B cell (primary cell): ENCODE data around the gene YPEL4. TPM values are rescaled to one million over a fixed set of nuclear protein-coding genes. Genes with fewer than 3 reads are reported as not detected.

Experiments used
- ATAC-seq: fragments of 200-7000 bp; cut with Tn5 transposase; one replicate; pipeline ENCODE4 v1.10.0; 2021; ENCODE audit warnings: low read depth, mild to moderate bottlenecking, moderate number of reproducible peaks, moderate library complexity
- CTCF ChIA-PET: fragments of 350-600 bp; sonication (Branson Sonifier 250); formaldehyde crosslinking; loops from one replicate; lab custom pipeline; 2021; ENCODE audit warnings: antibody characterized with exemption, inconsistent platforms; lab: Charles Lee
- POLR2A ChIA-PET: fragments of 350-600 bp; sonication (Branson Sonifier 250); formaldehyde crosslinking; loops from one replicate; lab custom pipeline; 2021; ENCODE audit warnings: antibody characterized with exemption; lab: Charles Lee
- DNase-seq: peaks from one replicate; pipeline ENCODE4 v3.0.0; 2013
- H2AFZ ChIP-seq: 2 replicates; pipeline ENCODE4 v1.6.1; 2012; ENCODE audit warnings: mild to moderate bottlenecking, low read depth, low read length; ENCODE audit not compliant: insufficient read depth, poor library complexity, severe bottlenecking
- H3K27ac ChIP-seq, 2 donors: 1 replicate in 1 of 2; 2 replicates in 1 of 2; pipeline ENCODE4 v1.5.1; 2012 to 2013; ENCODE audit warnings: low read length in 2 of 2, mild to moderate bottlenecking in 2 of 2, moderate library complexity in 1 of 2
- H3K27me3 ChIP-seq, 4 experiments: fragments of 200-600 bp in 1 of 4; sonication (generic) in 1 of 4; replicated peaks in 1 of 4; 1 replicate in 2 of 4; 2 replicates in 2 of 4; pipeline versions ENCODE4 v1.6.1 to v1.7.0; 2013 to 2016; ENCODE audit warnings: low read length in 3 of 4, mild to moderate bottlenecking in 2 of 4, mixed read lengths in 1 of 4, moderate library complexity in 1 of 4; ENCODE audit not compliant: insufficient read depth in 4 of 4, control insufficient read depth in 3 of 4; ENCODE audit errors: control extremely low read depth in 1 of 4
- H3K36me3 ChIP-seq, 2 experiments: replicated peaks in 1 of 2; 1 replicate in 1 of 2; 2 replicates in 1 of 2; pipeline versions ENCODE4 v1.6.1 to v1.7.1; 2013; ENCODE audit warnings: low read length in 1 of 2; ENCODE audit not compliant: insufficient read depth in 2 of 2, control insufficient read depth in 1 of 2; ENCODE audit errors: control extremely low read depth in 1 of 2, extremely low read depth in 1 of 2
- H3K4me1 ChIP-seq, 2 donors: fragments of 200-600 bp in 1 of 2; sonication (generic) in 1 of 2; 1 replicate in 1 of 2; 2 replicates in 1 of 2; pipeline versions ENCODE4 v1.5.1 to v1.6.1; 2013 to 2017; ENCODE audit warnings: low read length in 2 of 2; ENCODE audit not compliant: control insufficient read depth in 2 of 2, insufficient read depth in 2 of 2
- H3K4me2 ChIP-seq: replicated peaks from 2 replicates; pipeline ENCODE3; 2012; ENCODE audit warnings: mild to moderate bottlenecking, low read depth, low read length; ENCODE audit not compliant: poor library complexity, severe bottlenecking
- H3K4me3 ChIP-seq, 5 experiments: fragments of 200-600 bp in 1 of 5; sonication (generic) in 1 of 5; 1 replicate in 3 of 5; 2 replicates in 2 of 5; pipeline versions ENCODE4 v1.5.1 to v1.7.0; 2011 to 2016; ENCODE audit warnings: low read length in 4 of 5, mild to moderate bottlenecking in 4 of 5, low read depth in 2 of 5, control low read depth in 1 of 5, moderate library complexity in 1 of 5; ENCODE audit not compliant: insufficient read depth in 1 of 5; ENCODE audit errors: control extremely low read depth in 1 of 5, extremely low read depth in 1 of 5
- H3K79me2 ChIP-seq: fragments of 200-600 bp; sonication (generic); one replicate; pipeline ENCODE4 v1.6.0; 2016; ENCODE audit warnings: low read length; ENCODE audit not compliant: control insufficient read depth, insufficient read depth
- H3K9ac ChIP-seq: fragments of 200-600 bp; sonication (generic); 2 replicates; pipeline ENCODE4 v1.6.1; 2017; ENCODE audit warnings: mild to moderate bottlenecking, low read length, moderate library complexity
- H3K9me3 ChIP-seq, 3 donors: one replicate each; pipeline versions ENCODE4 v1.6.1 to v1.7.1; 2013; ENCODE audit warnings: low read length in 2 of 3; ENCODE audit not compliant: control insufficient read depth in 2 of 3, insufficient read depth in 1 of 3; ENCODE audit errors: control extremely low read depth in 1 of 3
- H4K20me1 ChIP-seq: 2 replicates; pipeline ENCODE4 v1.6.0; 2012; ENCODE audit warnings: mild to moderate bottlenecking, low read length; ENCODE audit not compliant: insufficient read depth, control insufficient read depth, poor library complexity, severe bottlenecking
- H3K27ac Mint-ChIP-seq: one replicate; pipeline ENCODE4 v1.8.0; 2021; ENCODE audit warnings: mixed read lengths
- H3K27me3 Mint-ChIP-seq: one replicate; pipeline ENCODE4 v1.8.0; 2021; ENCODE audit warnings: mixed read lengths
- H3K4me1 Mint-ChIP-seq: one replicate; pipeline ENCODE4 v1.8.0; 2021; ENCODE audit warnings: mixed read lengths
- H3K4me3 Mint-ChIP-seq: one replicate; pipeline ENCODE4 v1.8.0; 2021; ENCODE audit warnings: mixed read lengths
- H3K9me3 Mint-ChIP-seq: one replicate; pipeline ENCODE4 v1.8.0; 2022; ENCODE audit warnings: mixed read lengths; ENCODE audit not compliant: insufficient read depth
- EZH2 ChIP-seq: IDR thresholded peaks from 2 replicates; pipeline ENCODE4 v1.6.1; 2012; ENCODE audit warnings: borderline replicate concordance, low read depth, mild to moderate bottlenecking, moderate library complexity, low read length; ENCODE audit not compliant: insufficient read depth, poor library complexity, severe bottlenecking
- whole genome bisulfite sequencing: methylation state at CpG from one replicate; pipeline ENCODE4 v1.1.5; 2013; ENCODE audit warnings: missing lambda C conversion rate; ENCODE audit not compliant: insufficient coverage; 5-methylcytosine and 5-hydroxymethylcytosine counted together
- intact Hi-C: fragments of 100-400 bp; cut with micrococcal nuclease; formaldehyde crosslinking; loops from one replicate; pipeline ENCODE4 v1.10.0; 2022
- polyA plus RNA-seq: library from polyadenylated mRNA; depleted of rRNA; stranded (reverse); fragments of >200 nt; gene quantifications from 2 replicates; pipeline ENCODE4 v1.2.3, GENCODE V29; 2012
- total RNA-seq, 2 donors: library from RNA; stranded (reverse); fragments of 120-200 nt in 1 of 2; gene quantifications; 1 replicate in 1 of 2; 2 replicates in 1 of 2; pipeline versions ENCODE4 v1.2.3 to v1.2.4, GENCODE V29; 2013 to 2022
- TF ChIP-seq, protein P1 (sequence below): fragments of 200-600 bp; IDR thresholded peaks from one replicate; pipeline ENCODE4 v1.8.0; 2022; ENCODE audit warnings: antibody characterized with exemption, mild to moderate bottlenecking

YPEL4 gene
- total and polyA plus RNA-seq, 2 donors (not counting 1 experiment from before 2014, with no cell fraction given) = 0.03 to 1.1 TPM

GRCh38 chr11:57646799-57647303 lies 2.9 kb downstream of the YPEL4 start:
- ATAC-seq (no peak), DNase-seq (no peak)
- TF ChIP-seq, protein P1, sequence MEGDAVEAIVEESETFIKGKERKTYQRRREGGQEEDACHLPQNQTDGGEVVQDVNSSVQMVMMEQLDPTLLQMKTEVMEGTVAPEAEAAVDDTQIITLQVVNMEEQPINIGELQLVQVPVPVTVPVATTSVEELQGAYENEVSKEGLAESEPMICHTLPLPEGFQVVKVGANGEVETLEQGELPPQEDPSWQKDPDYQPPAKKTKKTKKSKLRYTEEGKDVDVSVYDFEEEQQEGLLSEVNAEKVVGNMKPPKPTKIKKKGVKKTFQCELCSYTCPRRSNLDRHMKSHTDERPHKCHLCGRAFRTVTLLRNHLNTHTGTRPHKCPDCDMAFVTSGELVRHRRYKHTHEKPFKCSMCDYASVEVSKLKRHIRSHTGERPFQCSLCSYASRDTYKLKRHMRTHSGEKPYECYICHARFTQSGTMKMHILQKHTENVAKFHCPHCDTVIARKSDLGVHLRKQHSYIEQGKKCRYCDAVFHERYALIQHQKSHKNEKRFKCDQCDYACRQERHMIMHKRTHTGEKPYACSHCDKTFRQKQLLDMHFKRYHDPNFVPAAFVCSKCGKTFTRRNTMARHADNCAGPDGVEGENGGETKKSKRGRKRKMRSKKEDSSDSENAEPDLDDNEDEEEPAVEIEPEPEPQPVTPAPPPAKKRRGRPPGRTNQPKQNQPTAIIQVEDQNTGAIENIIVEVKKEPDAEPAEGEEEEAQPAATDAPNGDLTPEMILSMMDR = no peak
- TF ChIP-seq EZH2 = no peak
- no peaks in the 10 kb centered on the region for H3K79me2 ChIP-seq
- WGBS = 7% methylated on average over 21 of the region's 23 CpGs
- Mint-ChIP-seq H3K9me3 (no peaks in the 10 kb centered on the region), H3K27ac (no peak overlapping the region), H3K27me3 (peaks cover 85% of the 10 kb centered on the region), H3K4me1 (peaks cover 42% of the 10 kb centered on the region), H3K4me3 (peak overlapping the region; percentile 24)
- H3K27ac ChIP-seq = no peak overlapping the region
- H4K20me1 ChIP-seq = no peaks in the 10 kb centered on the region
- POLR2A ChIA-PET = no interaction called here
- H3K9ac ChIP-seq = no peak overlapping the region
- H3K36me3 ChIP-seq = no peaks in the 10 kb centered on the region
- peaks cover 46 to 48% of the 10 kb centered on the region in 2 donors for H3K4me1 ChIP-seq
- H3K9me3 ChIP-seq = peaks cover 0 to 11% (median 0%) of the 10 kb centered on the region in 3 donors
- CTCF ChIA-PET = interaction anchor here (0.6 to 1.9 kb wide), 8 partner anchors 10 to 301 kb away, joined by 3 to 8 read pairs (median 6); no protein-coding TSS in a partner anchor
- intact Hi-C loops = no loop called here
- H2AFZ ChIP-seq = peak overlapping the region; percentile 19
- no peak overlapping the region for H3K4me3 ChIP-seq
- peaks cover 0 to 73% (median 54%) of the 10 kb centered on the region in 4 experiments for H3K27me3 ChIP-seq
- peak overlapping the region; percentile 4 for H3K4me2 ChIP-seq

DNA sequence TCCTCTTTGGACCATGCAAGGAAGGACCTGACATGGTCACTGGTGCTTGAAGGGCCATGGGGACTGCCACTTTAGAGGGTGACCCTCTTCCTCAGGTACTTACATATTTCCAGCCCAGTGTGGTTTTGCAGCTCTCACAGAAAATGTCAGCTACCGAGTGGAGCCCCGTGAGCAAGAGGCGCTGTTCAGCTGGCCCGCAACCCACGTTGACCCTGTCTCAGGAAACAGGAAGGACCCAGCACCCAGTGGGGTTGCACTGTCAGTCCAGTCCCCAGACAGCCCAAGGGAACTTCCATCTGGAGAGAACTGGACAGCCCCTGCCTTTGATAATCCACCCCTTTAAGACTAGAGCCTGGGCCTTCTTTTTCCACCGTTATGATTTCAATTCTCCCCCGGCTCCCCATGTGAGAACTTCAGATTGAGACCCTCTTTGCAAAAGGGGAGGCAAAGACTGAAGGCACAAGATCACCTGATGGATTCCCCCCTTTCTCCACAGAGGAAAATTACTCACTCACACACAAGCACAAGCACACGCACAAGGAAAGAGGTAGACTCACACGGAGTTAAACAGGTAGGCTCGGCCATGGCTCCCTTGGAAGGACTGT lies 3.4 kb downstream of the YPEL4 start:
- Histone ChIP-seq H2AFZ (peak overlapping the region; percentile 19), H3K27me3 (peaks cover 0 to 70% (median 52%) of the 10 kb centered on the region in 4 experiments), H3K79me2 (no peaks in the 10 kb centered on the region), H3K9me3 (peaks cover 0 to 11% (median 0%) of the 10 kb centered on the region in 3 donors), H3K36me3 (no peaks in the 10 kb centered on the region), H3K4me2 (peak overlapping the region; percentile 4), H3K9ac (no peak overlapping the region), H3K27ac (no peak overlapping the region), H4K20me1 (no peaks in the 10 kb centered on the region), H3K4me3 (no peak overlapping the region), H3K4me1 (peaks cover 46 to 48% of the 10 kb centered on the region in 2 donors)
- no peak for TF ChIP-seq EZH2
- TF ChIP-seq, protein P1 = no peak
- intact Hi-C loops = no loop called here
- ChIA-PET CTCF (interaction anchor here (1.4 to 1.9 kb wide), 4 partner anchors 10 to 301 kb away, joined by 6 to 8 read pairs (median 8); no protein-coding TSS in a partner anchor), POLR2A (no interaction called here)
- Mint-ChIP-seq H3K9me3 (no peaks in the 10 kb centered on the region), H3K27me3 (peaks cover 83% of the 10 kb centered on the region), H3K4me3 (peak overlapping the region; percentile 24), H3K4me1 (peaks cover 42% of the 10 kb centered on the region), H3K27ac (no peak overlapping the region)
- no peak for DNase-seq
- no peak for ATAC-seq
- 34% methylated on average over 8 of the region's 10 CpGs for WGBS
